Neural cell (in vitro differentiated cells): Measurements from ENCODE around the gene SFT2D2. TPM values are rescaled to one million over a fixed set of nuclear protein-coding genes. Genes with fewer than 3 reads are reported as not detected.
A peak's percentile ranks its signal among the peaks of the same experiment; 100 is the strongest.
"Not testable (repeated sequence)": the region's sequence is repeated elsewhere in the genome, so short reads cannot be mapped to it uniquely, and the experiment has no call there.

Experiments
- H2AFZ ChIP-seq: fragments of 200-600, 300-800 bp; sonication (generic), shearing (Covaris generic); 2 replicates; pipeline ENCODE4 v1.6.0; 2014; ENCODE audit warnings: low read depth, mild to moderate bottlenecking, antibody characterized with exemption, low read length, moderate library complexity
- H3F3A ChIP-seq: fragments of 200-600 bp; shearing (Covaris generic); 2 replicates; pipeline ENCODE4 v1.6.1; 2016; ENCODE audit warnings: mild to moderate bottlenecking, moderate library complexity, mixed read lengths, antibody characterized with exemption, low read length; ENCODE audit not compliant: insufficient read depth, poor library complexity, severe bottlenecking
- H3K27ac ChIP-seq: fragments of 200-600, 300-800 bp; sonication (generic), shearing (Covaris generic); 2 replicates; pipeline ENCODE4 v1.5.1; 2014; ENCODE audit warnings: mild to moderate bottlenecking, low read length, moderate library complexity
- H3K27me3 ChIP-seq: fragments of 300-800, 200-600 bp; sonication (generic), shearing (Covaris generic); 2 replicates; pipeline ENCODE4 v1.6.0; 2014; ENCODE audit warnings: mild to moderate bottlenecking, low read depth, low read length, moderate library complexity; ENCODE audit not compliant: insufficient read depth
- H3K36me3 ChIP-seq: fragments of 300-800, 200-600 bp; sonication (generic), shearing (Covaris generic); 2 replicates; pipeline ENCODE4 v1.5.1; 2014; ENCODE audit warnings: mild to moderate bottlenecking, antibody characterized with exemption, low read length, moderate library complexity; ENCODE audit not compliant: insufficient read depth
- H3K4me2 ChIP-seq: fragments of 300-800, 200-600 bp; sonication (generic), shearing (Covaris generic); 2 replicates; pipeline ENCODE4 v1.6.0; 2014; ENCODE audit warnings: mild to moderate bottlenecking, low read length
- H3K4me3 ChIP-seq: fragments of 300-800, 200-600 bp; sonication (generic), shearing (Covaris generic); 2 replicates; pipeline ENCODE4 v1.5.1; 2014; ENCODE audit warnings: mild to moderate bottlenecking, low read length, moderate library complexity
- H3K79me2 ChIP-seq: fragments of 200-600 bp; shearing (Covaris generic); replicated peaks from 2 replicates; pipeline ENCODE4 v1.6.0; 2014; ENCODE audit warnings: mild to moderate bottlenecking, low read length, moderate library complexity; ENCODE audit not compliant: insufficient read depth
- H3K9ac ChIP-seq: fragments of 300-800, 200-600 bp; sonication (generic), shearing (Covaris generic); 2 replicates; pipeline ENCODE4 v1.6.1; 2016; ENCODE audit warnings: mild to moderate bottlenecking, low read length, mixed read lengths
- H3K9me2 ChIP-seq: fragments of 200-600 bp; shearing (Covaris generic); 2 replicates; pipeline ENCODE4 v1.6.1; 2016; ENCODE audit warnings: mild to moderate bottlenecking, low read length, mixed read lengths; ENCODE audit not compliant: insufficient read depth
- H3K9me3 ChIP-seq: fragments of 200-600, 300-800 bp; sonication (generic), shearing (Covaris generic); 2 replicates; pipeline ENCODE4 v1.6.1; 2016; ENCODE audit warnings: mild to moderate bottlenecking, mixed run types, low read length, moderate library complexity, mixed read lengths
- H4K20me1 ChIP-seq: fragments of 200-600 bp; shearing (Covaris generic); 2 replicates; pipeline ENCODE4 v1.6.1; 2016; ENCODE audit warnings: mild to moderate bottlenecking, mixed run types; ENCODE audit not compliant: insufficient read depth
- CTCF ChIP-seq: fragments of 450-650 bp; IDR thresholded peaks from 2 replicates; pipeline ENCODE4 v1.5.1; 2014; ENCODE audit warnings: antibody characterized with exemption, mild to moderate bottlenecking, moderate library complexity; ENCODE audit not compliant: poor library complexity, severe bottlenecking
- EP300 ChIP-seq: fragments of 450-650 bp; conservative IDR thresholded peaks from 2 replicates; pipeline ENCODE4 v1.6.1; 2014; ENCODE audit warnings: antibody characterized with exemption, mild to moderate bottlenecking, moderate library complexity; ENCODE audit not compliant: poor library complexity, severe bottlenecking
- EZH2 ChIP-seq: fragments of 200-600, 300-800 bp; shearing (Covaris generic), sonication (generic); IDR thresholded peaks from 2 replicates; pipeline ENCODE4 v1.6.1; 2014; ENCODE audit warnings: antibody characterized with exemption, low read length, borderline replicate concordance, mild to moderate bottlenecking; ENCODE audit not compliant: insufficient read depth, poor library complexity, severe bottlenecking
- MXI1 ChIP-seq: fragments of 450-650 bp; conservative IDR thresholded peaks from 2 replicates; pipeline ENCODE4 v1.6.1; 2014; ENCODE audit warnings: antibody characterized with exemption, mild to moderate bottlenecking; ENCODE audit not compliant: poor library complexity, severe bottlenecking
- POLR2AphosphoS5 ChIP-seq: IDR thresholded peaks from 2 replicates; pipeline ENCODE4 v1.6.1; 2012
- RAD21 ChIP-seq: fragments of 450-650 bp; conservative IDR thresholded peaks from 2 replicates; pipeline ENCODE4 v1.6.1; 2014; ENCODE audit warnings: antibody characterized with exemption, mild to moderate bottlenecking, moderate library complexity
- REST ChIP-seq: IDR thresholded peaks from 2 replicates; pipeline ENCODE4 v1.6.1; 2012; ENCODE audit warnings: borderline replicate concordance
- SMC3 ChIP-seq: fragments of 450-650 bp; conservative IDR thresholded peaks from 2 replicates; pipeline ENCODE4 v1.6.1; 2014; ENCODE audit warnings: antibody characterized with exemption, mild to moderate bottlenecking, moderate library complexity; ENCODE audit not compliant: poor library complexity
- TAF1 ChIP-seq: IDR thresholded peaks from 2 replicates; pipeline ENCODE4 v1.6.1; 2012; ENCODE audit warnings: low read depth
- polyA plus RNA-seq: library from polyadenylated mRNA; depleted of rRNA; stranded (reverse); fragments of >200 nt; gene quantifications from 2 replicates; pipeline ENCODE4 v1.2.3, GENCODE V29; 2014

The SFT2D2 gene
- polyA plus RNA-seq, 1 donor from 2014 or later = 8.3 TPM

- no peaks in the 10 kb centered on the region for H3K36me3 ChIP-seq
- H3K9me2 ChIP-seq = no peaks in the 10 kb centered on the region
- H3K9ac ChIP-seq = peak overlapping the region; percentile 84
- peak overlapping the region; percentile 74 for H2AFZ ChIP-seq
- no peaks in the 10 kb centered on the region for H3K9me3 ChIP-seq
- H3K79me2 ChIP-seq = peaks cover 32% of the 10 kb centered on the region
- H3K27me3 ChIP-seq = no peaks in the 10 kb centered on the region
- no peaks in the 10 kb centered on the region for H4K20me1 ChIP-seq
- peak overlapping the region; percentile 93 for H3K4me2 ChIP-seq
- peak overlapping the region; percentile 76 for H3K4me3 ChIP-seq
- TF ChIP-seq MXI1 = peak; percentile 45
- TF ChIP-seq RAD21 = no peak
- no peaks in the 10 kb centered on the region for H3F3A ChIP-seq
- peak overlapping the region; percentile 92 for H3K27ac ChIP-seq
These were observed 46.2 kb upstream of the SFT2D2 start for GRCh38 chr1:168179438-168180147.

GRCh38 chr1:168180148-168180524 is 45.7 kb upstream of the SFT2D2 start:
- Histone ChIP-seq H3K9me3 (no peaks in the 10 kb centered on the region), H3K27ac (peak overlapping the region; percentile 92), H3F3A (no peaks in the 10 kb centered on the region), H3K9ac (peak overlapping the region; percentile 84), H3K4me2 (peak overlapping the region; percentile 93), H3K79me2 (peaks cover 36% of the 10 kb centered on the region), H3K36me3 (no peaks in the 10 kb centered on the region), H3K4me3 (peak overlapping the region; percentile 76), H4K20me1 (no peaks in the 10 kb centered on the region), H3K27me3 (no peaks in the 10 kb centered on the region), H3K9me2 (no peaks in the 10 kb centered on the region), H2AFZ (peak overlapping the region; percentile 40)
- TF ChIP-seq RAD21 (no peak), REST (no peak), TAF1 (no peak), EZH2 (no peak), EP300 (no peak), SMC3 (no peak), MXI1 (no peak), CTCF (no peak), POLR2AphosphoS5 (no peak)

GRCh38 chr1:168181063-168181720 is 44.6 kb upstream of the SFT2D2 start:
- not testable (repeated sequence) for H3F3A ChIP-seq, H4K20me1 ChIP-seq, H3K9ac ChIP-seq, H3K36me3 ChIP-seq, H3K9me2 ChIP-seq, H3K9me3 ChIP-seq, H3K27me3 ChIP-seq, H3K27ac ChIP-seq, H3K4me3 ChIP-seq, H3K4me2 ChIP-seq, H2AFZ ChIP-seq
- peaks cover 36% of the 10 kb centered on the region for H3K79me2 ChIP-seq
